ENCODE data around the gene WDR81. TPM values are rescaled to one million over a fixed set of nuclear protein-coding genes. Genes with fewer than 3 reads are reported as not detected.
"Not testable (repeated sequence)": the region's sequence is repeated elsewhere in the genome, so short reads cannot be mapped to it uniquely, and the experiment has no call there.

WDR81 gene
- total RNA-seq, 2 experiments from 2014 or later: 19.1 to 24.4 TPM

DNA sequence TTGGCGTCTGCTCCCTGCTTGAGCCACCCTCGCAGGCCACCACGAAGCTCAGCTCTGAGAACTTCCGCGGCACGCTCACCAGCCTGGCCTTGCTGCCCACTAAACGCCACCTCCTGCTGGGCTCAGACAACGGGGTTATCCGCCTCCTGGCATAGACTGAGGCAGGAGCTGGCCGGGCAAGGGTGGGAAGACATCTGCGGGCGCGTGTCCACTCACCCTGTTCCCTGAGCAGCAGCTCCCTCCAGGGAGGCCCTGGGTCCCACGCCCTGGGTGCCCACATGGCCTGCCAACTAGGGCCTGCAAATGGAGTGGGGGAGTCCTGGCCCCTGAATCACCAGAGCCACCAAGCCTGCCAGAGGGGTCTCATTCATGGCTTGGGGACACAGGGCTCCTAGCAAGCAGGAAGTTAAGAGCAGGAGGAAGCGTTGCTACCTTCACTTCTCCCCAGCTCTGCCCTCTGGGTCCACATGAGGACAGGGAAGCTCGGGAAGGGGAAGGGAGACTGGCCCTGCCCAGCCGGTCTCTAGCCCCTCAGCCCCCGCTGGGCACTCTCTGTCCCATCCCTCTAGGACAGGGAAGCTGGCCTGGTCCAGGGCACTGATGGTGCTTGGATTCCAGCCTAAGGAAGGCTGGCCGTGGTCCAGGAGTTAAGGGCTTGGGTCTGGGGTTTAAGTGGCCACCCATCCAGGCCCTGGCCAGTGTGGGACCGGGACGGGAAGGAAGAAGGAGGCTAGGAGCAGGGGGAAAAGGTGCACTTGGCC lies 13.2 kb downstream of the WDR81 start:
- Histone ChIP-seq H3K4me2 (ENCODE audit: low read length) (no peak overlapping the region), H3K36me3 (ENCODE audit: insufficient read depth, low read length) (no peaks in the 10 kb centered on the region; the same call in 1 of the 2 replicates), H4K20me1 (ENCODE audit: insufficient read depth, low read length) (no peaks in the 10 kb centered on the region), H3K9me2 (ENCODE audit: insufficient read depth, low read length) (no peaks in the 10 kb centered on the region), H2AFZ (ENCODE audit: low read length) (no peak overlapping the region), H3K27ac (ENCODE audit: low read depth, low read length, poor library complexity, severe bottlenecking) (no peak overlapping the region), H3K4me3 (ENCODE audit: low read depth, low read length, poor library complexity, severe bottlenecking) (no peak overlapping the region), H3K4me1 (ENCODE audit: insufficient read depth, low read length, poor library complexity, severe bottlenecking) (no peaks in the 10 kb centered on the region), H3K79me2 (ENCODE audit: insufficient read depth, low read depth, low read length) (no peaks in the 10 kb centered on the region), H3K9me3 (ENCODE audit: low read length) (no peaks in the 10 kb centered on the region)
- intact Hi-C loops (cut with micrococcal nuclease; ENCODE audit: unreplicated experiment): no loop called here
- no TSS peak for BruUV-seq (replicated peaks)
- ChIA-PET POLR2A (no interaction called here), CTCF (ENCODE audit: unreplicated experiment) (no interaction called here)
- no peak for TF ChIP-seq EZH2phosphoT487 (IDR thresholded peaks at IDR 0.05; ENCODE audit: borderline replicate concordance, low read depth, low read length)
- TF ChIP-seq, protein P1, sequence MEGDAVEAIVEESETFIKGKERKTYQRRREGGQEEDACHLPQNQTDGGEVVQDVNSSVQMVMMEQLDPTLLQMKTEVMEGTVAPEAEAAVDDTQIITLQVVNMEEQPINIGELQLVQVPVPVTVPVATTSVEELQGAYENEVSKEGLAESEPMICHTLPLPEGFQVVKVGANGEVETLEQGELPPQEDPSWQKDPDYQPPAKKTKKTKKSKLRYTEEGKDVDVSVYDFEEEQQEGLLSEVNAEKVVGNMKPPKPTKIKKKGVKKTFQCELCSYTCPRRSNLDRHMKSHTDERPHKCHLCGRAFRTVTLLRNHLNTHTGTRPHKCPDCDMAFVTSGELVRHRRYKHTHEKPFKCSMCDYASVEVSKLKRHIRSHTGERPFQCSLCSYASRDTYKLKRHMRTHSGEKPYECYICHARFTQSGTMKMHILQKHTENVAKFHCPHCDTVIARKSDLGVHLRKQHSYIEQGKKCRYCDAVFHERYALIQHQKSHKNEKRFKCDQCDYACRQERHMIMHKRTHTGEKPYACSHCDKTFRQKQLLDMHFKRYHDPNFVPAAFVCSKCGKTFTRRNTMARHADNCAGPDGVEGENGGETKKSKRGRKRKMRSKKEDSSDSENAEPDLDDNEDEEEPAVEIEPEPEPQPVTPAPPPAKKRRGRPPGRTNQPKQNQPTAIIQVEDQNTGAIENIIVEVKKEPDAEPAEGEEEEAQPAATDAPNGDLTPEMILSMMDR (conservative IDR thresholded peaks at IDR 0.05; ENCODE audit: low read length): no peak
- DNase-seq (ENCODE audit: low spot score): no peak

DNA sequence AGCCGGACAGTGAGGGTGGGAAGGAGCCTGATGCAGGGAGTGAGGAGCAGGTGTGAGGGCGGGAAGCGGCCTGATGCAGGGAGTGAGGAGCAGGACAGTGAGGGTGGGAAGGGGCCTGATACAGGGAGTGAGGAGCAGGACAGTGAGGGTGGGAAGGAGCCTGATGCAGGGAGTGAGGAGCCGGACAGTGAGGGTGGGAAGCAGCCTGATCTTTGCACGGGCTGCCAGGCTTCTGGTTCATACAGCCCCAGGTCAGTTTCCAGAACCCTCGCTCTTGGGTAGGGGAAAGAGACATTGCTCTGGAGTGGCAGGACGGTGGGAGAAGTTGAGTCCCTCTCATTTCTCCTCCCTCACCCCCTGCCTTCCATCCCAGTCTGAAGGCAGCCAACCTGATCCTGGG lies 17.4 kb downstream of the WDR81 start:
- H3K36me3 ChIP-seq (ENCODE audit: insufficient read depth, low read length); H3K27ac ChIP-seq (ENCODE audit: low read depth, low read length, poor library complexity, severe bottlenecking); H2AFZ ChIP-seq (ENCODE audit: low read length); H3K4me2 ChIP-seq (ENCODE audit: low read length); H3K9me2 ChIP-seq (ENCODE audit: insufficient read depth, low read length); intact Hi-C loops (cut with micrococcal nuclease; ENCODE audit: unreplicated experiment); CTCF ChIA-PET (ENCODE audit: unreplicated experiment); POLR2A ChIA-PET; H3K4me3 ChIP-seq (ENCODE audit: low read depth, low read length, poor library complexity, severe bottlenecking); BruUV-seq (replicated peaks); DNase-seq (ENCODE audit: low spot score); H3K9me3 ChIP-seq (ENCODE audit: low read length); H3K4me1 ChIP-seq (ENCODE audit: insufficient read depth, low read length, poor library complexity, severe bottlenecking); H4K20me1 ChIP-seq (ENCODE audit: insufficient read depth, low read length); H3K79me2 ChIP-seq (ENCODE audit: insufficient read depth, low read depth, low read length): not testable (repeated sequence)

DNA sequence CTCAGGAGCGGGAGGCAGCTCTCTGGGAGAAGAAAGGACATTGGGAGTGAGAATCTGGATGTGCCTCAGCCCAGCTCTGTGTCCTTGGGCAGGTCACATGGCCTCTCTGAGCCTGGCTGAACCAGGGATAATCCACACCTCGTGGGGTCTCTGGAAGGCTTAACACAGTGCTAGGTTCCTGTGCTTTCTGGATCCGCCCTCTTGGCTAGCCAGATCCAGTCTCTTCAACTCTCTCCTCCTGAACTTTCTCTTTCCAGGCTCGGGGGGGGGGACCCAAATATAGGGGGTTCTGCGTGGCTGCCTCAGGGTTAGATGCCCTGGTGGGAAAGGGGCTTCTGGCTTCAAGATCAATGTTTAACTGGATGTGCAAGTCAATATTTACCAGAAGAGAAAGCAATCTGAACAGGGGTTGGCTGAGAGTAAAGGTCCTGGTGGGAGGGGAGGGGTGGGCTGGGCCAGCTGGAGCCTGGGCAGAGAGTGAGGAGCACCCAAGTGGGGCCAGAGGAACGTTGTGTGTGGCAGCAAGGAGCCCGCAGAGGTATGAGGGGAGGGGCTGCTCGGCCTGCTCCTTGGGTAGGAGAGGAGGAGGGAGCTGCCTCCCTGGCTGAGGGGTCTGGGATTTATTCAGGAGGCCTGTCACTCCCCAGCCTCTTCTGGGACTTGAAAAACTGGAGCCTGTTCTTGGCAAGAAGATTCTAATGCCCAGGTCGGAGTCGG lies 18.0 kb downstream of the WDR81 start, which contains the start of gene SERPINF2:
Gene SERPINF2, plus strand, starts transcription at position 501 of the 717 bp plus-strand sequence. CDS start 2,125 bp downstream, outside the sequence.
- Histone ChIP-seq H3K4me2 (ENCODE audit: low read length) (no peak within 1 kb of the TSS), H2AFZ (ENCODE audit: low read length) (no peak within 1 kb of the TSS), H3K36me3 (ENCODE audit: insufficient read depth, low read length) (no peaks in the 10 kb centered on the region), H3K4me3 (ENCODE audit: low read depth, low read length, poor library complexity, severe bottlenecking) (no peak within 1 kb of the TSS), H3K9me2 (ENCODE audit: insufficient read depth, low read length) (no peaks in the 10 kb centered on the region), H3K27ac (ENCODE audit: low read depth, low read length, poor library complexity, severe bottlenecking) (no peak within 1 kb of the TSS), H3K9me3 (ENCODE audit: low read length) (no peaks in the 10 kb centered on the region), H3K4me1 (ENCODE audit: insufficient read depth, low read length, poor library complexity, severe bottlenecking) (no peaks in the 10 kb centered on the region), H3K79me2 (ENCODE audit: insufficient read depth, low read depth, low read length) (no peaks in the 10 kb centered on the region), H4K20me1 (ENCODE audit: insufficient read depth, low read length) (no peaks in the 10 kb centered on the region)
- intact Hi-C loops (cut with micrococcal nuclease; ENCODE audit: unreplicated experiment): no loop called here
- no TSS peak for BruUV-seq (replicated peaks)
- ChIA-PET CTCF (ENCODE audit: unreplicated experiment) (no interaction called here), POLR2A (no interaction called here)
- TF ChIP-seq EZH2phosphoT487 (IDR thresholded peaks at IDR 0.05; ENCODE audit: borderline replicate concordance, low read depth, low read length): no peak
- TF ChIP-seq, protein P1 (conservative IDR thresholded peaks at IDR 0.05; ENCODE audit: low read length): no peak
- no peak for DNase-seq (ENCODE audit: low spot score)

All from OCI-LY7 (cell line).